MM.1S (cell line): ENCODE measurements around the gene EBF4.

Source experiments
- DNase-seq: peaks from one replicate; pipeline ENCODE4 v3.0.0-alpha.2; 2015
- H2AFZ ChIP-seq: fragments of 300-600 bp; sonication (generic); 2 replicates; pipeline ENCODE4 v1.6.0; 2016; ENCODE audit warnings: antibody characterized with exemption, low read length
- H3F3A ChIP-seq: fragments of 300-600 bp; sonication (generic); 2 replicates; pipeline ENCODE4 v1.6.1; 2016; ENCODE audit warnings: mild to moderate bottlenecking, antibody characterized with exemption, low read length, moderate library complexity, mixed read lengths; ENCODE audit not compliant: insufficient read depth
- H3K27ac ChIP-seq: fragments of 300-600 bp; sonication (generic); 2 replicates; pipeline ENCODE4 v1.5.1; 2016; ENCODE audit warnings: mild to moderate bottlenecking, low read length
- H3K27me3 ChIP-seq: fragments of 300-600 bp; sonication (generic); replicated peaks from 2 replicates; pipeline ENCODE4 v1.6.0; 2016; ENCODE audit warnings: low read length; ENCODE audit not compliant: insufficient read depth
- H3K36me3 ChIP-seq: fragments of 300-600 bp; sonication (generic); replicated peaks from 2 replicates; pipeline ENCODE4 v1.6.1; 2016; ENCODE audit warnings: mild to moderate bottlenecking, low read length, mixed read lengths; ENCODE audit not compliant: insufficient read depth
- H3K4me1 ChIP-seq: fragments of 300-600 bp; sonication (generic); 2 replicates; pipeline ENCODE4 v1.6.1; 2016; ENCODE audit warnings: low read length, mixed read lengths
- H3K4me2 ChIP-seq: fragments of 300-600 bp; sonication (generic); 2 replicates; pipeline ENCODE4 v1.6.0; 2016; ENCODE audit warnings: low read depth, low read length
- H3K4me3 ChIP-seq: fragments of 300-600 bp; sonication (generic); 2 replicates; pipeline ENCODE4 v1.5.1; 2016; ENCODE audit warnings: low read length, mixed read lengths
- H3K79me2 ChIP-seq: fragments of 300-600 bp; sonication (generic); 2 replicates; pipeline ENCODE4 v1.6.1; 2016; ENCODE audit warnings: mixed run types, low read length, mixed read lengths
- H3K9ac ChIP-seq: fragments of 300-600 bp; sonication (generic); 2 replicates; pipeline ENCODE4 v1.6.1; 2016; ENCODE audit warnings: low read length, mixed read lengths
- H3K9me2 ChIP-seq: fragments of 300-600 bp; sonication (generic); replicated peaks from 2 replicates; pipeline ENCODE4 v1.6.1; 2016; ENCODE audit warnings: mild to moderate bottlenecking, low read length, mixed read lengths; ENCODE audit not compliant: insufficient read depth
- H3K9me3 ChIP-seq: fragments of 300-600 bp; sonication (generic); replicated peaks from 2 replicates; pipeline ENCODE4 v1.6.1; 2016; ENCODE audit warnings: mild to moderate bottlenecking, low read length, mixed read lengths; ENCODE audit not compliant: insufficient read depth
- H4K20me1 ChIP-seq: fragments of 300-600 bp; sonication (generic); 2 replicates; pipeline ENCODE4 v1.6.1; 2016; ENCODE audit warnings: mild to moderate bottlenecking, low read length, moderate library complexity, mixed read lengths; ENCODE audit not compliant: insufficient read depth
- EZH2 ChIP-seq: fragments of 300-600 bp; sonication (generic); optimal IDR thresholded peaks from 2 replicates; pipeline ENCODE3; 2017; ENCODE audit warnings: low read depth, mild to moderate bottlenecking, antibody characterized with exemption, low read length, mixed read lengths
- EZH2phosphoT487 ChIP-seq: fragments of 300-600 bp; sonication (generic); IDR thresholded peaks from 2 replicates; pipeline ENCODE4 v1.6.1; 2018; ENCODE audit warnings: antibody characterized with exemption, low read length
- TF ChIP-seq, protein P1 (sequence below): fragments of 300-600 bp; sonication (generic); IDR thresholded peaks from 2 replicates; pipeline ENCODE4 v1.5.1; 2016; ENCODE audit warnings: antibody characterized with exemption, low read length, mixed read lengths

EBF4 gene

DNA sequence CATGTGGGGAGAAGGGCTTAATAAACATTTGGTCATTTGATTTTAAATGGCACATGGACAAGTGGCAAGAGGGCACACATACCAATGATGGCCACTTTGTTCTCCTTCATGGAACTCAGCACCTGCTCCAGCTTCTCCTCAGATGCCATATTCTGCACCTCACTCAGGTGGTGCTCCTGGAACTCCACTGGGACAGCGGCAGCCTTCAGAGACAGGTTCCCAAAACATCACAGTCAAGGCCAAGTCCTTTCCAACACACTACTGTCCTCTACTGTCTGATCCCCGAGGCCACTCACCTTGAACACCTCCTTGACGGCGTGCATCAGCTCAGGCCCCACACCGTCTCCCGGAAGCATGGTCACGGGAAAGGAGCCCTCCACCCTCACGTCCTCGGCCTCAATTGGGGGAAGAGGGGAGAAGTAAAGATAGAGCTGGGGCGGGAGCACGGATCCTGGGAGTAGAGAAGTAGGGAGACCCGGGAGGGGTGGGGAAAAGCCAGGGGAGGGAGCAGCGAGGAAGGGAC is 29.2 kb upstream of the EBF4 start:
- Histone ChIP-seq H3K27ac (peak overlapping the region; percentile 85; the same call in 1 of the 2 replicates), H3F3A (peaks cover 21% of the 10 kb centered on the region), H3K9me3 (no peaks in the 10 kb centered on the region), H3K4me2 (peak overlapping the region; percentile 99), H4K20me1 (peaks cover 4% of the 10 kb centered on the region; the same call in 1 of the 2 replicates), H3K9ac (peak overlapping the region; percentile 78), H2AFZ (peak overlapping the region; percentile 73; the same call in 1 of the 2 replicates), H3K79me2 (peaks cover 24% of the 10 kb centered on the region), H3K27me3 (peaks cover 5% of the 10 kb centered on the region), H3K4me1 (peaks cover 6% of the 10 kb centered on the region), H3K36me3 (peaks cover 5% of the 10 kb centered on the region; the same call in 1 of the 2 replicates), H3K9me2 (no peaks in the 10 kb centered on the region), H3K4me3 (peak overlapping the region; percentile 100)
- no peak for DNase-seq
- TF ChIP-seq, protein P1, sequence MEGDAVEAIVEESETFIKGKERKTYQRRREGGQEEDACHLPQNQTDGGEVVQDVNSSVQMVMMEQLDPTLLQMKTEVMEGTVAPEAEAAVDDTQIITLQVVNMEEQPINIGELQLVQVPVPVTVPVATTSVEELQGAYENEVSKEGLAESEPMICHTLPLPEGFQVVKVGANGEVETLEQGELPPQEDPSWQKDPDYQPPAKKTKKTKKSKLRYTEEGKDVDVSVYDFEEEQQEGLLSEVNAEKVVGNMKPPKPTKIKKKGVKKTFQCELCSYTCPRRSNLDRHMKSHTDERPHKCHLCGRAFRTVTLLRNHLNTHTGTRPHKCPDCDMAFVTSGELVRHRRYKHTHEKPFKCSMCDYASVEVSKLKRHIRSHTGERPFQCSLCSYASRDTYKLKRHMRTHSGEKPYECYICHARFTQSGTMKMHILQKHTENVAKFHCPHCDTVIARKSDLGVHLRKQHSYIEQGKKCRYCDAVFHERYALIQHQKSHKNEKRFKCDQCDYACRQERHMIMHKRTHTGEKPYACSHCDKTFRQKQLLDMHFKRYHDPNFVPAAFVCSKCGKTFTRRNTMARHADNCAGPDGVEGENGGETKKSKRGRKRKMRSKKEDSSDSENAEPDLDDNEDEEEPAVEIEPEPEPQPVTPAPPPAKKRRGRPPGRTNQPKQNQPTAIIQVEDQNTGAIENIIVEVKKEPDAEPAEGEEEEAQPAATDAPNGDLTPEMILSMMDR = no peak
- no peak for TF ChIP-seq EZH2
- TF ChIP-seq EZH2phosphoT487 = no peak

DNA sequence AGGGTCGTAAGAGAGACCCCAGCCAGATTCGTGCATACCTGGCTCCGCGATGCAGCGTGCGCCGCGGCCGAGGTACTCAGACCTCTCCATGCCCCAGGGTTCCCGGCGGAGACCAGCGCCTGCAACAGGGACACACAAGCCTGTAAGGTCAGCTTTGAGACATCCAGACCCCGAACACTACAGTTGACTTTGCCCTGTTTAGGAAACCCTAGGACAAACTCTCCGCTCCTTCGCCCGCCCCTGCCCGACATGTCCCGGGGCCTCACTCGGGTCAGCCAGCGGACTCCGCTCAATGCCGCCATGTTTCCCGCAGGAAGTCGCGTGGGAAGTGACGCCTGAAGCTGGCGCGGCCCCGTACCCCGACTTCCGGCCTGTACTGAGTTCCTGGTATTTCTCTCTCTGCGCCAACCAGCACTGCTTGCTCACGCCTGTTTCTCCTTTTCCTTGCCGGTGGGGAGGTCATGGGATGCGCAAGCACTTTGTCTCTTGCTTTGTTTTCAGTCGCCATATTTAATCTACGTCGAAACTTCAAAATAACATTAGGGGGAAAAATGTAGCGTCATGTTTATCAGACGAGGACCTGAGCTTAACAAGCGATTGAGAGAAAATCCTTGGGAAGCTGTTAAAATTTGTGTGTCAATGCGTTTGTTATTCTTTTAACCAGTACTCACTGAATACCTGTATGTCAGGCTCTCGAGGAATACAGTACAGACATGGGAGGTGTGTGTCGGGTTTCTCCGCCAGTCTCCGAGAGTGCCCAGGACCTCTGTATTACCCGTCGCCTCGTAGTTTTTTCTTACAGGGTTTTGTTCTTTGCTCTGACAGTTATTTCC is 28.5 kb upstream of the EBF4 start, which contains the start of gene IDH3B:
IDH3B (minus strand) TSS at position 330 of the 833 bp plus-strand sequence; CDS start at position 302, 28 bp downstream.
- peak; percentile 92 for DNase-seq
- Histone ChIP-seq H3K36me3 (peaks cover 5% of the 10 kb centered on the region; the same call in 1 of the 2 replicates), H3K4me2 (peak within 1 kb of the TSS; percentile 99), H3F3A (peaks cover 15% of the 10 kb centered on the region), H3K4me1 (peaks cover 6% of the 10 kb centered on the region), H3K27me3 (peaks cover 11% of the 10 kb centered on the region), H2AFZ (peak within 1 kb of the TSS; percentile 73), H3K79me2 (peaks cover 24% of the 10 kb centered on the region), H3K9me3 (no peaks in the 10 kb centered on the region), H3K9me2 (no peaks in the 10 kb centered on the region), H3K9ac (peak within 1 kb of the TSS; percentile 78), H4K20me1 (no peaks in the 10 kb centered on the region), H3K4me3 (peak within 1 kb of the TSS; percentile 100), H3K27ac (peak within 1 kb of the TSS; percentile 85)
- TF ChIP-seq, protein P1 = no peak
- TF ChIP-seq EZH2phosphoT487 (no peak), EZH2 (no peak)

DNA sequence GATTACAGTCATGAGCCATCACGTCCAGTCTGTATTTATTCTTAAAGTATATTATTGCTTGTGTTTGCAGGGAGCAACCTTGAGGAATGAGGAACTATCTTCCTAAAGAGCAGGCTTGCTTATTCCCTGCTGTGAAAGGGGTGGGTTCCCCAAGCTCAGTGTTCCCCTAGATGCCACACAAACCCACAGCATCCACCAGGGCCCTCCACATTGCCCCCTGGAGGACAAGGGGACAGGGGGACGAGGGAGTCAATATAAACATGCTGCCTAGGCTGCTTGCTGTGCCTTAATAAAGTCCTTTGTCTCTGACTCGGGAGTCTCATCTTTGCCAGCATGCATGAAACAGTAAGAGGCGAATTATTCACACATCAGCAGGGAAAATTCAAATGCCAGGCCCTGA is 20.6 kb upstream of the EBF4 start:
- TF ChIP-seq, protein P1 = peak; percentile 26; the same call in 1 of the 2 replicates
- TF ChIP-seq EZH2phosphoT487 = no peak
- Histone ChIP-seq H2AFZ (no peak overlapping the region), H4K20me1 (no peaks in the 10 kb centered on the region), H3K36me3 (no peaks in the 10 kb centered on the region), H3K9me2 (no peaks in the 10 kb centered on the region), H3K79me2 (no peaks in the 10 kb centered on the region), H3F3A (no peaks in the 10 kb centered on the region), H3K4me1 (no peaks in the 10 kb centered on the region), H3K27ac (no peak overlapping the region), H3K27me3 (peaks cover 11% of the 10 kb centered on the region), H3K9me3 (no peaks in the 10 kb centered on the region), H3K4me3 (no peak overlapping the region), H3K4me2 (no peak overlapping the region), H3K9ac (no peak overlapping the region)
- DNase-seq = no peak
